Measurements from ENCODE around the gene LATS2. TPM values are rescaled to one million over a fixed set of nuclear protein-coding genes. Genes with fewer than 3 reads are reported as not detected.

LATS2 gene
- total and polyA plus RNA-seq, 2 of the 8 experiments (the other 6 are each of a cell fraction or from before 2014, with no cell fraction given), result 8.3 to 26.2 TPM

DNA sequence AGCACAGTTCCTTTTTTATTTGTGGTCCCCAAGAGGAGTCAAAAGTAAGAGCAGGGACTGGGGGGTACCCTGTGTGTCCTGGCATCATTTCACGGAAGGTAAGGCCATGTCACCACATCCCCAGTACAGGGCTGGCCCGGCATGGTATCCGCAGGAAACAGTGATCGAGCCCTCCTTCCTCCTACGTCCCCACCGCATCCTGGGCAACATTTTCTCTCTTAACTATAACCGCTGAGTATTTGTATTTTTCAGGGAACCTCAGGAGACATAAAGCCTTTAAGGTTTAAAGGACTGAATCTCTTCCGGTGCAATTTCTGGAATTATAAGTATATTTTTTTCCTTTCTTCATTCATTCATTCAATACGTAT is 13.6 kb upstream of the LATS2 start:
- no peak overlapping the region for H4K91ac ChIP-seq (replicated peaks; ENCODE audit: insufficient read length, low read length)
- H3K4me2 ChIP-seq (ENCODE audit: insufficient read depth in 1 of 2, low read depth in 2 of 2, low read length in 2 of 2), result peak overlapping the region; percentile 77 to 83
- no peaks in the 10 kb centered on the region for H4K20me1 ChIP-seq (replicated peaks in 1 of 2; ENCODE audit: control insufficient read depth in 1 of 2, insufficient read depth in 2 of 2, low read length in 2 of 2)
- no peaks in the 10 kb centered on the region for H3K9me3 ChIP-seq (ENCODE audit: insufficient read depth in 2 of 2, low read depth in 1 of 2, low read length in 1 of 2)
- no peak overlapping the region for H2BK12ac ChIP-seq (ENCODE audit: low read depth, low read length)
- no peak overlapping the region for H3K56ac ChIP-seq (replicated peaks; ENCODE audit: insufficient read length, low read depth, low read length)
- no peak overlapping the region for H4K5ac ChIP-seq (ENCODE audit: insufficient read length, low read depth, low read length)
- 0 out of 2 replicates have a peak overlapping the region, but pooled peaks have one; percentile 75 for H4K8ac ChIP-seq (ENCODE audit: extremely low read depth, insufficient read depth, low read length)
- no peak overlapping the region for H2BK120ac ChIP-seq (replicated peaks; ENCODE audit: low read depth, low read length)
- no peak overlapping the region for H3K23ac ChIP-seq (ENCODE audit: insufficient read length)
- peak overlapping the region; percentile 75 for H2AFZ ChIP-seq (ENCODE audit: low read length)
- ChIA-PET CTCF (ENCODE audit: partially characterized antibody) (no interaction called here), POLR2A (ENCODE audit: partially characterized antibody) (interaction anchor here (0.6 to 6.4 kb wide), 7 partner anchors 9 to 78 kb away, joined by 3 to 45 read pairs (median 4); partner anchors contain the start of gene LATS2)
- H3K4ac ChIP-seq (replicated peaks; ENCODE audit: insufficient read length, low read depth, low read length), result no peak overlapping the region
- no peaks in the 10 kb centered on the region for H3K79me1 ChIP-seq (ENCODE audit: low read depth, low read length)
- H3K27ac ChIP-seq (ENCODE audit: low read depth, low read length), result no peak overlapping the region
- no peaks in the 10 kb centered on the region for H3K36me3 ChIP-seq (ENCODE audit: control insufficient read depth in 2 of 4, insufficient read depth in 4 of 4, low read length in 3 of 4)
- no peak for FAIRE-seq
- 0 out of 2 replicates have a peak overlapping the region, but pooled peaks have one; percentile 72 for H2BK5ac ChIP-seq (ENCODE audit: low read depth, low read length)
- no peak overlapping the region for H3K18ac ChIP-seq (ENCODE audit: extremely low read depth, low read length)
- H3K4me3 ChIP-seq (ENCODE audit: extremely low read depth in 1 of 4, insufficient read depth in 2 of 4, low read depth in 3 of 4, low read length in 4 of 4), result peak overlapping the region; percentile 62 to 68 (median 65); a peak in 6 of 8 replicates
- H3K9ac ChIP-seq (replicated peaks in 1 of 4; ENCODE audit: extremely low read depth in 1 of 4, low read depth in 3 of 4, low read length in 3 of 4), result peak overlapping the region in 2 of 4 experiments; percentile 65 to 79; a peak in 4 of 7 replicates
- H2AK5ac ChIP-seq (ENCODE audit: low read depth, low read length), result no peak overlapping the region
- no peaks in the 10 kb centered on the region; a peak in 1 of 7 replicates for H3K27me3 ChIP-seq (replicated peaks in 1 of 4; ENCODE audit: control insufficient read depth in 3 of 4, extremely low read depth in 1 of 4, insufficient read depth in 3 of 4, low read length in 3 of 4)
- H2BK15ac ChIP-seq (ENCODE audit: low read length), result no peak overlapping the region
- H2BK20ac ChIP-seq (ENCODE audit: low read length), result no peak overlapping the region
- no peak overlapping the region for H3K14ac ChIP-seq (ENCODE audit: insufficient read length)
- peak in 1 of 2 experiments; percentile 46 for DNase-seq (ENCODE audit: low read depth in 1 of 2, low spot score in 2 of 2)
- WGBS, 2 experiments (ENCODE audit: extremely low coverage in 1 of 2, insufficient coverage in 1 of 2, insufficient read length in 1 of 2, insufficient replicate concordance in 2 of 2, low coverage in 1 of 2, low lambda C conversion rate in 2 of 2, missing lambda C conversion rate in 1 of 2), result 58% methylated on average over 9 of the region's 9 CpGs; no CpG with 5 or more reads in 1 of the 2 experiments
- H3K79me2 ChIP-seq (ENCODE audit: control insufficient read depth in 1 of 2, insufficient read depth in 2 of 2, low read length in 2 of 2), result no peaks in the 10 kb centered on the region
- H3K4me1 ChIP-seq (replicated peaks in 1 of 4; ENCODE audit: control insufficient read depth in 3 of 4, insufficient read depth in 4 of 4, low read length in 3 of 4), result peaks cover 3 to 9% (median 5%) of the 10 kb centered on the region in 4 experiments; a peak in 5 of 7 replicates
- H3K23me2 ChIP-seq (ENCODE audit: low read depth, low read length), result no peaks in the 10 kb centered on the region; the same call in 1 of the 2 replicates
- TF ChIP-seq JUND (IDR thresholded peaks at IDR 0.05; ENCODE audit: low read length) (no peak), TCF12 (IDR thresholded peaks at IDR 0.05; ENCODE audit: low read depth, low read length) (no peak), EZH2 (IDR thresholded peaks at IDR 0.05; ENCODE audit: low read depth, low read length, severe bottlenecking) (no peak), GABPA (IDR thresholded peaks at IDR 0.05; ENCODE audit: borderline replicate concordance, insufficient read depth, low read length) (no peak), FOSL1 (IDR thresholded peaks at IDR 0.05; ENCODE audit: insufficient read depth, low read depth, low read length) (no peak), KDM4A (IDR thresholded peaks at IDR 0.05; ENCODE audit: low read depth, low read length, severe bottlenecking) (no peak), RAD21 (IDR thresholded peaks at IDR 0.05 in 1 of 2, conservative IDR thresholded peaks at IDR 0.05 in 1 of 2; ENCODE audit: low read depth in 2 of 2, low read length in 2 of 2) (no peak)
- TF ChIP-seq, protein P1, sequence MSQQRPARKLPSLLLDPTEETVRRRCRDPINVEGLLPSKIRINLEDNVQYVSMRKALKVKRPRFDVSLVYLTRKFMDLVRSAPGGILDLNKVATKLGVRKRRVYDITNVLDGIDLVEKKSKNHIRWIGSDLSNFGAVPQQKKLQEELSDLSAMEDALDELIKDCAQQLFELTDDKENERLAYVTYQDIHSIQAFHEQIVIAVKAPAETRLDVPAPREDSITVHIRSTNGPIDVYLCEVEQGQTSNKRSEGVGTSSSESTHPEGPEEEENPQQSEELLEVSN (IDR thresholded peaks at IDR 0.05), result no peak
- TF ChIP-seq, protein P2, sequence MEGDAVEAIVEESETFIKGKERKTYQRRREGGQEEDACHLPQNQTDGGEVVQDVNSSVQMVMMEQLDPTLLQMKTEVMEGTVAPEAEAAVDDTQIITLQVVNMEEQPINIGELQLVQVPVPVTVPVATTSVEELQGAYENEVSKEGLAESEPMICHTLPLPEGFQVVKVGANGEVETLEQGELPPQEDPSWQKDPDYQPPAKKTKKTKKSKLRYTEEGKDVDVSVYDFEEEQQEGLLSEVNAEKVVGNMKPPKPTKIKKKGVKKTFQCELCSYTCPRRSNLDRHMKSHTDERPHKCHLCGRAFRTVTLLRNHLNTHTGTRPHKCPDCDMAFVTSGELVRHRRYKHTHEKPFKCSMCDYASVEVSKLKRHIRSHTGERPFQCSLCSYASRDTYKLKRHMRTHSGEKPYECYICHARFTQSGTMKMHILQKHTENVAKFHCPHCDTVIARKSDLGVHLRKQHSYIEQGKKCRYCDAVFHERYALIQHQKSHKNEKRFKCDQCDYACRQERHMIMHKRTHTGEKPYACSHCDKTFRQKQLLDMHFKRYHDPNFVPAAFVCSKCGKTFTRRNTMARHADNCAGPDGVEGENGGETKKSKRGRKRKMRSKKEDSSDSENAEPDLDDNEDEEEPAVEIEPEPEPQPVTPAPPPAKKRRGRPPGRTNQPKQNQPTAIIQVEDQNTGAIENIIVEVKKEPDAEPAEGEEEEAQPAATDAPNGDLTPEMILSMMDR (IDR thresholded peaks at IDR 0.05; ENCODE audit: control extremely low read depth in 1 of 3, insufficient read depth in 1 of 3, low read depth in 1 of 3, low read length in 3 of 3), result no peak
